Upper lobe of left lung (tissue), 6 donors: ENCODE data around the gene OPCML. TPM values are rescaled to one million over a fixed set of nuclear protein-coding genes. Genes with fewer than 3 reads are reported as not detected.

Experiments used
- ATAC-seq, 2 donors: fragments of 200-7000 bp; cut with Tn5 transposase; one replicate each; pipeline ENCODE4 v1.9.1; 2022; ENCODE audit warnings: mild to moderate bottlenecking in 2 of 2, moderate library complexity in 2 of 2; ENCODE audit not compliant: low FRiP score in 2 of 2
- DNase-seq, 2 donors: peaks; one replicate each; pipeline ENCODE4 v3.0.0-alpha.2; 2019 to 2020
- H3K27ac ChIP-seq, 4 donors: fragments of 200-600 bp; sonication (generic); one replicate each; pipeline ENCODE4 v1.5.1; 2016 to 2019
- H3K27me3 ChIP-seq, 4 donors: fragments of 200-600 bp; sonication (generic); one replicate each; pipeline ENCODE4 v1.5.1; 2017 to 2019
- H3K36me3 ChIP-seq, 4 donors: fragments of 200-600 bp; sonication (generic); one replicate each; pipeline ENCODE4 v1.5.1; 2016 to 2019
- H3K4me1 ChIP-seq, 4 donors: fragments of 200-600 bp; sonication (generic); one replicate each; pipeline ENCODE4 v1.5.1; 2018 to 2019
- H3K4me3 ChIP-seq, 4 donors: fragments of 200-600 bp; sonication (generic); one replicate each; pipeline ENCODE4 v1.5.1; 2017 to 2019; ENCODE audit warnings: mild to moderate bottlenecking in 2 of 4, moderate library complexity in 1 of 4
- H3K9me3 ChIP-seq, 4 donors: fragments of 200-600 bp; sonication (generic); one replicate each; pipeline ENCODE4 v1.5.1; 2018 to 2019
- EP300 ChIP-seq, 4 donors: sonication (generic); formaldehyde crosslinking; IDR thresholded peaks; one replicate each; pipeline ENCODE4 v1.5.1; 2017; ENCODE audit warnings: antibody characterized with exemption in 4 of 4, control low read depth in 2 of 4
- POLR2A ChIP-seq, 4 donors: fragments of 450-650 bp; IDR thresholded peaks; one replicate each; pipeline ENCODE4 v1.5.1; 2016 to 2017; ENCODE audit warnings: antibody characterized with exemption in 4 of 4, mild to moderate bottlenecking in 2 of 4
- POLR2AphosphoS5 ChIP-seq, 2 donors: sonication (generic); formaldehyde crosslinking; IDR thresholded peaks; one replicate each; pipeline ENCODE4 v1.5.1; 2017; ENCODE audit warnings: antibody characterized with exemption in 2 of 2
- WGBS, 2 donors: methylation state at CpG; one replicate each; pipeline ENCODE4 v1.1.5; 2017 to 2018; 5-methylcytosine and 5-hydroxymethylcytosine counted together
- total RNA-seq, 6 donors: library from RNA; depleted of rRNA in 4 of 6; stranded (reverse); fragments of >200 nt in 4 of 6; gene quantifications; one replicate each; pipeline versions ENCODE4 v1.1.0 to v1.2.1, GENCODE V29; 2016 to 2021
- TF ChIP-seq, protein P1 (sequence below), 6 experiments: fragments of 450-650 bp in 4 of 6; fragments of 200-600 bp in 2 of 6; sonication (generic) in 2 of 6; IDR thresholded peaks; one replicate each; pipeline ENCODE4 v1.5.1; 2016 to 2019; ENCODE audit warnings: antibody characterized with exemption in 6 of 6
- donor health status: DM: no; HTN: no; CAD: no; lungs with moderate emphysema.
- donor health status: DM: no; HTN: yes; CAD: no; lungs with severe emphysema.

Gene OPCML
- total RNA-seq, 6 donors from 2014 or later, result 0.10 TPM; not detected in 5

DNA sequence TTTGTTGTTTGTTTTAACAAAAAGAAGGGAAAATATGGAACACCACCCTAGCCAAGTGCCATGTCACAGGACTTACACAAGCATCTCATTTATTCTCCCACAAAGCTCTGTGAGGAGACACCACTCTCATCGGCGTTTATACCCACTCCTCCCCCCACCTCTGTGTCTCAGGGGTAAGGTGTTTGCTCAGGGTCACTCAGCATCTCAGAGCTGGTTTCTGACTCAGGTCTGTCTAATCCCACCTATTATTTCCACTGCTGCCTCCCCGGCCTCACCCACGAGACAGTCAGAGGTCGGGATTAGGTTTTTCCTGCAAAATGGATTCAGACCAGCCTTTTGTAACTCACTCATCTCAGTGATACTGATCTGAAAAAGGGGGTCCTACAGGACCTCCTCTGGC, 786.0 kb downstream of the OPCML start:
- TF ChIP-seq, protein P1, sequence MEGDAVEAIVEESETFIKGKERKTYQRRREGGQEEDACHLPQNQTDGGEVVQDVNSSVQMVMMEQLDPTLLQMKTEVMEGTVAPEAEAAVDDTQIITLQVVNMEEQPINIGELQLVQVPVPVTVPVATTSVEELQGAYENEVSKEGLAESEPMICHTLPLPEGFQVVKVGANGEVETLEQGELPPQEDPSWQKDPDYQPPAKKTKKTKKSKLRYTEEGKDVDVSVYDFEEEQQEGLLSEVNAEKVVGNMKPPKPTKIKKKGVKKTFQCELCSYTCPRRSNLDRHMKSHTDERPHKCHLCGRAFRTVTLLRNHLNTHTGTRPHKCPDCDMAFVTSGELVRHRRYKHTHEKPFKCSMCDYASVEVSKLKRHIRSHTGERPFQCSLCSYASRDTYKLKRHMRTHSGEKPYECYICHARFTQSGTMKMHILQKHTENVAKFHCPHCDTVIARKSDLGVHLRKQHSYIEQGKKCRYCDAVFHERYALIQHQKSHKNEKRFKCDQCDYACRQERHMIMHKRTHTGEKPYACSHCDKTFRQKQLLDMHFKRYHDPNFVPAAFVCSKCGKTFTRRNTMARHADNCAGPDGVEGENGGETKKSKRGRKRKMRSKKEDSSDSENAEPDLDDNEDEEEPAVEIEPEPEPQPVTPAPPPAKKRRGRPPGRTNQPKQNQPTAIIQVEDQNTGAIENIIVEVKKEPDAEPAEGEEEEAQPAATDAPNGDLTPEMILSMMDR (IDR thresholded peaks at IDR 0.05), result no peak
- TF ChIP-seq POLR2A (IDR thresholded peaks at IDR 0.05), result no peak
- TF ChIP-seq EP300 (IDR thresholded peaks at IDR 0.05), result no peak
- no peak for TF ChIP-seq POLR2AphosphoS5 (IDR thresholded peaks at IDR 0.05)
- Histone ChIP-seq H3K4me3 (no peak overlapping the region), H3K9me3 (no peaks in the 10 kb centered on the region), H3K4me1 (no peaks in the 10 kb centered on the region), H3K36me3 (no peaks in the 10 kb centered on the region), H3K27ac (no peak overlapping the region), H3K27me3 (no peaks in the 10 kb centered on the region)
- WGBS, 2 donors, result 74 to 77% methylated on average over 5 of the region's 5 CpGs
- ATAC-seq, result no peak
- DNase-seq, result no peak

DNA sequence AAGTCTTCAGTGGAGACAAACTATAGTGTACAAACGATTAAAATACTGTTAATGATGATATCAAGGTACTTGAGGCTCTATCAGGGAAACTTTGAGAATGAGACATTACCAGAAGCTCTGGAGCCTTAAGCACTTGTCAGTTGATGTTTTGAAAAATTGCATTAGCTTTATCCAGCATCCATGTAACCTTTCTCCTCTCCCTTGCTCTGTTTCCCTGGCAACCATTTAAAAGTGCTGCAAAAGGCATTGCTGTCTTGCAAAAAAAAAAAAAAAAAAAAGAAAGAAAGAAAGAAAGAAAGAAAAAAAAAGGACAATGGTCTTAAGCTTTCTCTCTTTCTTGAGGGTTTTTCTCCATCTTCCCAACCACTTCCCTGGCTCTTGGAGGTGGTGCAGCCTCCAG, 787.0 kb downstream of the OPCML start:
- ATAC-seq, result no peak
- H3K4me1 ChIP-seq, result no peaks in the 10 kb centered on the region
- no peak for DNase-seq

DNA sequence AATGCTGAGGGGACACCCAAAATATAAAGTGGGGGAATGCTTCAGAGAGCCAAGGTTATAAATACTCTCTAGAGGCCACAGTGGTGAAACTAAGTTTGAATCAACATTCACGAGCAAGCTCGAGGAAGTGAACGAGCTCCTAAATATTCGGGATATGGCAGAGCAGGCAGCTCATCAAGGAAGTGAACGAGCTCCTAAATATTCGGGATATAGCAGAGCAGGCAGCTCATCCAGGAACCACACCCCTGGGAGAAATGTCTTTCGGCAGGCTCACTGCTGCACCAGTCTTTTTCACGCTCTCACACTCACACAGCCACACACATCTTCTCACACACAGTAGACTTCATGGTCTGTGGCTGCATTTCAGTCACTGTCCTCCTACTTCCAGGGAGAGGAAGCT, 787.5 kb downstream of the OPCML start:
- TF ChIP-seq EP300 (IDR thresholded peaks at IDR 0.05), result no peak
- Histone ChIP-seq H3K27ac (no peak overlapping the region), H3K36me3 (no peaks in the 10 kb centered on the region), H3K27me3 (no peaks in the 10 kb centered on the region), H3K4me3 (no peak overlapping the region), H3K4me1 (no peaks in the 10 kb centered on the region), H3K9me3 (no peaks in the 10 kb centered on the region)
- whole genome bisulfite sequencing, 2 donors, result 47 to 62% methylated on average over 7 to 8 of the region's 8 CpGs
- no peak for ATAC-seq
- no peak for DNase-seq

More for the DNA sequence above, 787.0 kb downstream of the OPCML start:
- Histone ChIP-seq H3K27me3 (no peaks in the 10 kb centered on the region), H3K9me3 (no peaks in the 10 kb centered on the region), H3K36me3 (no peaks in the 10 kb centered on the region), H3K27ac (no peak overlapping the region), H3K4me3 (no peak overlapping the region)
- TF ChIP-seq POLR2A (IDR thresholded peaks at IDR 0.05), result no peak
- TF ChIP-seq POLR2AphosphoS5 (IDR thresholded peaks at IDR 0.05), result no peak
- TF ChIP-seq, protein P1 (IDR thresholded peaks at IDR 0.05), result no peak
- TF ChIP-seq EP300 (IDR thresholded peaks at IDR 0.05), result no peak
- 73 to 79% methylated on average over 1 of the region's 1 CpG for WGBS, 2 donors

DNA sequence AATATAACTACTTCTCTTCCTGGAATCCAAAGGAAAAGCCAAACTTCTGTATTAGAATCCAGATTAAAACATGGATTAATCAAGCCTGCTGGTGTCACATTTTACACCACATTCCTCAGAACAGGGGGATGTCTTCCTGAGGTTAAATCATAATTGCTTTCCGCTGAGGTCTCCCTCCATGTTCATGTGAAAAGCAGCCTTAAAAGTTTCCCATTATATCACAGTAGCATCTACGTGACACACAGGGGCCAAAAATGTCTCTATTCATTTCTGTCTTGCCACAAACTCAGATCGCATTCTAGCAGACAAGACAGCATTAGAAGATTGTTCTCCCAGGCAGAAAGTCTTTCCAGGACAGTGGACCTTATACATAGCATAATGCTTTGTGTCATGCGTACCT, 788.7 kb downstream of the OPCML start:
- no peaks in the 10 kb centered on the region for H3K27me3 ChIP-seq
- no peak for ATAC-seq
- WGBS, 2 donors, result 87 to 91% methylated on average over 4 of the region's 4 CpGs

DNA sequence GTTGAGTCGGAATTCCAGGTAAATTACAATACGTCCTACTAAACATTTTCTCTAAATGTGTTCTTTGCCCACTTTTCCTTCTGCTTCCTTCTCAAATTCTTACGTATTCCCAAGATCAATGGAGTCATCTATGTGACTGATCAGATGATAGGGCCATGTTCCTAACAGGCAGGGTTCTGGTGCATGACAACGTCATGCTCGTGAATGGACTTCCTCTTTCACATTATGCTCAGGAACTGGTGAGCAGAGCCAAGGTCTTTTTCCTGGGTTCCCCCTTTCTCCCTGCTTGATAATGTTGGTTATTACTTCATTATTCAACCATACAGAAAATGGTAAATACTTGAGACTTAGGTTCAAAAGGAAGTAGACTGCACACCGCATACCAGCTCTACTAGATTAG, 789.4 kb downstream of the OPCML start:
- H3K27me3 ChIP-seq, result no peaks in the 10 kb centered on the region
- no peaks in the 10 kb centered on the region for H3K9me3 ChIP-seq
- 62 to 66% methylated on average over 6 of the region's 6 CpGs for WGBS, 2 donors
- TF ChIP-seq POLR2AphosphoS5 (IDR thresholded peaks at IDR 0.05) (no peak), POLR2A (IDR thresholded peaks at IDR 0.05) (no peak), EP300 (IDR thresholded peaks at IDR 0.05) (no peak)
- TF ChIP-seq, protein P1 (IDR thresholded peaks at IDR 0.05), result no peak
- ATAC-seq (no peak), DNase-seq (no peak)
- H3K4me1 ChIP-seq, result no peaks in the 10 kb centered on the region
- H3K4me3 ChIP-seq, result no peak overlapping the region
- H3K36me3 ChIP-seq, result no peaks in the 10 kb centered on the region
- H3K27ac ChIP-seq, result no peak overlapping the region

More for the DNA sequence above, 788.7 kb downstream of the OPCML start:
- no peaks in the 10 kb centered on the region for H3K9me3 ChIP-seq
- H3K4me1 ChIP-seq, result no peaks in the 10 kb centered on the region
- no peak overlapping the region for H3K4me3 ChIP-seq
- no peak for DNase-seq
- no peak overlapping the region for H3K27ac ChIP-seq
- TF ChIP-seq POLR2AphosphoS5 (IDR thresholded peaks at IDR 0.05), result no peak
- no peak for TF ChIP-seq EP300 (IDR thresholded peaks at IDR 0.05)
- no peak for TF ChIP-seq POLR2A (IDR thresholded peaks at IDR 0.05)
- TF ChIP-seq, protein P1 (IDR thresholded peaks at IDR 0.05), result no peak
- no peaks in the 10 kb centered on the region for H3K36me3 ChIP-seq
